GM10266 (cell line): ENCODE measurements around the gene NCAM1.

Experiments
- DNase-seq: peaks from one replicate; pipeline ENCODE4 v3.0.0; 2012; ENCODE audit errors: extremely low spot score
- CTCF ChIP-seq: IDR thresholded peaks from 2 replicates; pipeline ENCODE4 v1.5.1; 2012; ENCODE audit warnings: mild to moderate bottlenecking, low read depth; ENCODE audit not compliant: control insufficient read depth, insufficient read depth; ENCODE audit errors: missing control alignments

NCAM1 gene

DNA sequence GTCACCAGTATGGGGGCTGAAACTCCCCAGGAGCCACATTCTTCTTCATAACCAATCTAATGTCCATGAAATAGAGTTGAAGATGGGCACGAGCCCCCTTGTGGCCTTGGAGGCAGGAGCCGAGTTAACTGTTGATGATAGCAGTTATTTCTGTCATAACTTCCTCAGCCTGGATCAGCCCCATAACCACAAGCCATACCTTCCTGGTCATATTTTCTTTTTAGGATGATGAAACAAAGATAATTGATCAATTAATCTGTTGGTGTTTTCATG, 288.2 kb downstream of the NCAM1 start:
- no peak for DNase-seq
- no peak for TF ChIP-seq CTCF

DNA sequence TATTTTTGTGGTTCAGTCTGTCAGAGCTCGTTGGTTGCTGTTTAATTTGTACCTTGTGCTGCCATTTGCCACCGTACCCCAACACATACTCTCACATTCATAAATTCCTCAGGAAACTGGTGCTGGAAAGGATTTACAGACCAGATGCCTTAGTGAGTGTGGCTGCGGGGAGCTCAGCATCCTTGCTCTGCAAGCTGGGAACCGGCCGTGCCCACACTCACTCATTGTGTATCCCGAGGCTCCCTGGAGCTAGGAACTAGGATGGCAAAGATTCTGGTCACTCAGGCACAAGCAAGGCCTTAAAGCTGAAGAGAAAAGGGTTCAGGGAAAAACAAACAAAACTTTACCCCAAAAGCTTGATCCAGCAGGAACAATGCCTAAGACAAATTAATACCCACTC, 288.6 kb downstream of the NCAM1 start:
- no peak for DNase-seq
- TF ChIP-seq CTCF = no peak

DNA sequence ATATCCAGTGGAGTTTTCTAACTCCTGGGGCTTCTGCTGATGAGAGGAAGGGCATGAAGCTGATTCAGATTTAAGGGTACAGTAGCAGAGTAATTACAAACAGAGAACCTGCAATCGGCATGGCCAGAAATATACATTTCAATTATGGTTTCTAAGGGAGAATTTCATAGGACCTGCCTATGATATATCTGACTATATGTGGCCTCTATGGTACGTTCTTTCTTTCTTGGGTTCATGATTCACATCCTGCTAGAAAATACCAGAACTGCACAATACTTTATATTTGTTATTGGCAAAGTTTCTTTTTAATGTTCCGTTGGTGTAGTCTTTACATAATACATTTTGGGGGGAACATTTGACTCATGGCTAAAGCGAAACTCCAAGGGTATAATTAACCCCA, 290.1 kb downstream of the NCAM1 start:
- DNase-seq = no peak
- TF ChIP-seq CTCF = no peak

- DNase-seq = no peak
- no peak for TF ChIP-seq CTCF
These were observed 292.2 kb downstream of the NCAM1 start for GRCh38 chr11:113253406-113253805.

GRCh38 chr11:113255096-113255495, 293.9 kb downstream of the NCAM1 start:
- no peak for TF ChIP-seq CTCF
- DNase-seq = no peak

DNA sequence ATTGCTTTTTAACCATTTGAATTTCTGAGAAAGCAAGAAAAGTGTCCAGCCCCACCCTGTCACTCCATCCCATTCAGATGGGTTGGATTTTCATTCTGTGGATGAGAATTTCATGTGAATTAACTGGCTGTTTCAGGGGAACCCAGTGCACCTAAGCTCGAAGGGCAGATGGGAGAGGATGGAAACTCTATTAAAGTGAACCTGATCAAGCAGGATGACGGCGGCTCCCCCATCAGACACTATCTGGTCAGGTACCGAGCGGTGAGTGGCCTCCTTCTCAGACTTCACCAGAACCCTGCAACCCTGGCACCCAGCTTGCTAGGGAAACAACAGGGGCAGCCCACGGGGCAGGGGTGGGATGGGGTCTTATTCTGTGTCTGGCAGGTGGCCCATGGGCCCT, 294.5 kb downstream of the NCAM1 start:
- no peak for DNase-seq
- TF ChIP-seq CTCF = no peak

GRCh38 chr11:113256431-113257202, 295.4 kb downstream of the NCAM1 start:
- no peak for DNase-seq
- TF ChIP-seq CTCF = no peak
